Measurements from ENCODE around the gene SMIM44.

- TF ChIP-seq EZH2phosphoT487 (IDR thresholded peaks at IDR 0.05) (peak; percentile 61), CTCF (IDR thresholded peaks at IDR 0.05) (peak; percentile 40)
These were observed 19.3 kb downstream of the SMIM44 start for GRCh38 chr19:3463714-3464586.
